ENCODE data around the gene SAP30BP.
"Not testable (repeated sequence)": the region's sequence is repeated elsewhere in the genome, so short reads cannot be mapped to it uniquely, and the experiment has no call there.

DNA sequence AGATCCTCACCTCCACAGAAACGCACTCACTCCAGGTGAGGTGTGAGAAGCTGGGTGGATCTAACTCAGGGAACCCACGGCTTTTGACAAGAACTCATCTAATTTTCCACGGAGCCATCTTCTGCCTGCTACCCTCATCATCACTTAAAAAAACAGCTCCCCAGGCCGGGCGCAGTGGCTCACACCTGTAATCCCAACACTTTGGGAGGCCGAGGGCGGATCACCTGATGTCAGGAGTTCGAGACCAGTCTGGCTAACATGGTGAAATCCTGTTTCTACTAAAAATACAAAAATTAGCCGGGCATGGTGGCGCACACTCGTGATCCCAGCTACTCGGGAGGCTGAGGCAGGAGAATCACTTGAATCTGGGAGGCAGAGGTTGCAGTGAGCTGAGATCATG lies 29.1 kb upstream of the SAP30BP start:
- TF ChIP-seq CTCF (IDR thresholded peaks at IDR 0.05); ZFX (IDR thresholded peaks at IDR 0.05; ENCODE audit: borderline replicate concordance): not testable (repeated sequence)

All from 22Rv1 (cell line).